ENCODE results near the gene CYP2F1.
"Not testable (repeated sequence)": the region's sequence is repeated elsewhere in the genome, so short reads cannot be mapped to it uniquely, and the experiment has no call there.

The CYP2F1 gene, protein sequence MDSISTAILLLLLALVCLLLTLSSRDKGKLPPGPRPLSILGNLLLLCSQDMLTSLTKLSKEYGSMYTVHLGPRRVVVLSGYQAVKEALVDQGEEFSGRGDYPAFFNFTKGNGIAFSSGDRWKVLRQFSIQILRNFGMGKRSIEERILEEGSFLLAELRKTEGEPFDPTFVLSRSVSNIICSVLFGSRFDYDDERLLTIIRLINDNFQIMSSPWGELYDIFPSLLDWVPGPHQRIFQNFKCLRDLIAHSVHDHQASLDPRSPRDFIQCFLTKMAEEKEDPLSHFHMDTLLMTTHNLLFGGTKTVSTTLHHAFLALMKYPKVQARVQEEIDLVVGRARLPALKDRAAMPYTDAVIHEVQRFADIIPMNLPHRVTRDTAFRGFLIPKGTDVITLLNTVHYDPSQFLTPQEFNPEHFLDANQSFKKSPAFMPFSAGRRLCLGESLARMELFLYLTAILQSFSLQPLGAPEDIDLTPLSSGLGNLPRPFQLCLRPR

GRCh38 chr19:41114132-41114531 lies at the start of gene CYP2F1:
CYP2F1 (plus strand) TSS chr19:41114432; CDS start chr19:41116189, 1,757 bp downstream.
- in situ Hi-C loops (cut with MboI; ENCODE audit: low sequenced_read_pairs): no loop called here

GRCh38 chr19:41064974-41065569 lies 49.2 kb upstream of the CYP2F1 start:
- in situ Hi-C loops (cut with MboI; ENCODE audit: low sequenced_read_pairs): no loop called here

- in situ Hi-C loops (cut with MboI; ENCODE audit: low sequenced_read_pairs): no loop called here
Observed at GRCh38 chr19:41076286-41076685, 37.9 kb upstream of the CYP2F1 start.

DNA sequence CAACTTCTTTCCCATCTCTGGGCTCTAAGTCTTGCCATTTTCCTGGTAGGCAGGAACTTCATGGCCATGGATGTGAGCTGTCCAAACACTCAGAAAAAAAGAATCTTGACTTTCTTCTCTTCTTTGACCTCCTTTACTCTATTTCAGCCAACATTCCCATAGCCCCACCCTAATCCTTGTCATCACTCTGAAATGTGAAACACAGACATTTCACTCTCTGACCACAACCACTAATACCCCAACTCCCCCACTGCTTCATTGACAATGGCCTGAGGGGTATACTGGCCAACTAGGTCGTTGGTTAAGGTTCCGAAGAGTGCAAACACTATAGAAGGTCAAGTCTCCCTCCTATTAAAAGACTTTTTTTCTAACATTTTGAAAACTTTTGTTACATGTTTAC lies 30.7 kb upstream of the CYP2F1 start:
- in situ Hi-C loops (cut with MboI; ENCODE audit: low sequenced_read_pairs): no loop called here

DNA sequence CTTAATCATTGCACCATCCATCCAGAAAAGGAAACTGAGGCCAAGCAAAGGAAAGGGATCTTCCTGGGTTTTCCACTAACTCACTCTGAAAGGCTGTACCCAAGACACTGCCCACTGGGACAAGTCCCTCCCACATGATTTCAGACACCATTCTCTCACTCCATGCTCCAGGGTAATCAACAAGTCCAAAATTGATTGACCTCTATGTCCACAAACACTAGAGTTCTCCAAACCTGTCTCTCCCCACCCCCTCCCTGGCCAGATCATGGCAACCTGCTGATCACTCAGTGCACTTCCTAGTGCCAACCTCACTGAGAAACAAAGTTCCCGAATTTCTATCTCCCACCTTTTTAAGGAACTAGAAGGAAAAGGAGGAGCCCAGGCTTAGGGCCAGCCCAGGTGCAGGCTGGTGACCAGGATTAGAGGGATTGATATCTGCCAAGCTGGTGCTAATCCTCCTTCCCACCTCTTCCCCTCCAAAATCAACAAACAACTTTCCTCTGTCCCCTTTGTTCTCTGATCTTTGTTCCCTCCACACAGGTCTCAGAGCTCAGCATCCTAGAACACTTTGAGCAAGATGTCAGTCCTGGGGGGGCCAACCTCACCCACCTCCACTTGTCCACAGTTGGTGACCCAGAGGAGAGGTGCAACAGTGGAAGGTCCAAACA lies 28.4 kb upstream of the CYP2F1 start:
- in situ Hi-C loops (cut with MboI; ENCODE audit: low sequenced_read_pairs): no loop called here

DNA sequence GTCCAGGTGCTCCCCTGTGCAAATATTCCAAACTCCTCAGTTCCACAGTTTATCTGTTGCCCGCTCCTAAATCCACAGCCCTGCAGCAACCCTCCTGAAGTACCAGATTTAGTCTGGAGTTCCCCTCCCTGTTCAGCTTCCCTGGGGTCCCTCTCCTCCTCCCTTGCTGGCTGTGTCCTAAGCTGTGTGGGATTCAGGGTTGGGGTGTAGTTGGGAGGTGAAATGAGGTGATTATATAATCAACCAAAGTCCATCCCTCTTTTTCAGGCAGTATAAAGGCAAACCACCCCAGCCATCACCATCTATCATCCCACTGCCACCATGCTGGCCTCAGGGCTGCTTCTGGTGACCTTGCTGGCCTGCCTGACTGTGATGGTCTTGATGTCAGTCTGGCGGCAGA lies 26.1 kb upstream of the CYP2F1 start, which contains the start of gene CYP2A13:
TSS of gene CYP2A13 (plus strand) at position 301 of the 400 bp plus-strand sequence. CDS start at position 322, 21 bp downstream.
- in situ Hi-C loops (cut with MboI; ENCODE audit: low sequenced_read_pairs): no loop called here

GRCh38 chr19:41089959-41090358 lies 24.3 kb upstream of the CYP2F1 start:
- in situ Hi-C loops (cut with MboI; ENCODE audit: low sequenced_read_pairs): no loop called here

GRCh38 chr19:41095703-41096102 lies 18.5 kb upstream of the CYP2F1 start:
- in situ Hi-C loops (cut with MboI; ENCODE audit: low sequenced_read_pairs): no loop called here

GRCh38 chr19:41096353-41096752 lies 17.9 kb upstream of the CYP2F1 start:
- in situ Hi-C loops (cut with MboI; ENCODE audit: low sequenced_read_pairs): no loop called here

DNA sequence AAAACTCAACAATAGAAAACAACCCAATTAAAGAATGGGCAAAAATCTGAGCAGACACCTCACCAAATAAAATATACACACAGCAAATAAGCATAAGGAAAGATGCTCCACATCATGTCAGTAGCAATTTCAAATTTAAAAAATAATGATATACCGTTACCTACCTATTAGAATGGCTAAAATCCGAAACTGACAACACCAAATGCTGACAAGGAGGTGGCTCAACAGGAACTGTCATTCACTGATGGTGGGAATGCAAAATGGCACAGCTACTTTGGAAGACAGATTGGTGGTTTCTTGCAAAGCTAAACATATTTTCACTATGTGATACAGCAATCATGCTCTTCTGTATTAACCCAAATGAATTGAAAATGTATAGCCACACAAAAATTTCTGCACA lies 16.9 kb upstream of the CYP2F1 start:
- in situ Hi-C loops (cut with MboI; ENCODE audit: low sequenced_read_pairs): no loop called here

DNA sequence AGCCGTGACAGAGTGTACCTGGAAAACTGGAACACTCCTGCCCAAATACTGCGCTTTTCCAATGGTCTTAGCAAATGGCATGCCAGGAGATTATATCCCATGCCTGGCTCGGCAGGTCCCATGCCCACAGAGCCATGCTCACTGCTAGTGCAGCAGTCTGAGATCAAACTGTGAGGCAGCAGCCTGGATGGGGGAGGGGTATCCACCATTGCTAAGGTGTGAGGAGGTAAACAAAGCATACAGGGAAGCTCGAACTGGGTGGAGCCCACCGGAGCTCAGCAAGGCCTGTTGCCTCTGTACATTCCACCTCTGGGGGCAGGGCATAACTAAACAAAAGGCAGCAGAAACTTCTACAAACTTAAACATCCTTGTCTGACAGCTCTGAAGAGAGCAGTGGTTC lies 15.5 kb upstream of the CYP2F1 start:
- in situ Hi-C loops (cut with MboI; ENCODE audit: low sequenced_read_pairs): no loop called here

DNA sequence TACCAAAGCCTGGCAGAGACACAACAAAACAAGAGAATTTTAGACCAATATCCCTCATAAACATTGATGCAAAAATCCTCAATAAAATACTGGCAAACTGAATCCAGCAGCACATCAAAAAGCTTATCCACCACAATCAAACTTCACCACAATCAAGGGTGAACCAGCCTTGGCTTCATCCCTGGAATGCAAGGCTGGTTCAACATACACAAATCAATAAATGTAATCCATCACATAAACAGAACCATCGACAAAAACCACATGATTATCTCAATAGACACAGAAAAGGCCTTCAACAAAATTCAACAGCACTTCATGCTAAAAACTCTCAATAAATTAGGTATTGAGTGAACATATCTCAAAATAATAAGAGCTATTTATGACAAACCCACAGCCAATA lies 12.0 kb upstream of the CYP2F1 start:
- in situ Hi-C loops (cut with MboI; ENCODE audit: low sequenced_read_pairs): not testable (repeated sequence)

DNA sequence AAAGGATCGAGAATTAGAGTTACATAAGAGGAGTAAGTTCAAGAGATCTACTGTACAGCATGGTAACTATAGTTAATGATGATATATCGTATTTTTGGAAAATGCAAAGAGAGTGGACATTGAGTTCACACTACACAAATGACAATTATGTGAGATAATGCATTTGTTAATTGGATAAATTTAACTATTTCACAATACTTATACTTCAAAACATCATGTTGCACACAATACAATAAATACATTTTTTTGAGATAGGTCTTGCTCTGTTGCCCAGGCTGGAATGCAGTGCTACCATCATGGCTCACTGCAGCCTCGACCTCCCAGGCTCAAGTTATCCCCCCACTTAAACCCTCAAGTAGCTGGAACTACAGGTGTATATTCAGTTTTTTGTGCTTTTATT lies 8.1 kb upstream of the CYP2F1 start:
- in situ Hi-C loops (cut with MboI; ENCODE audit: low sequenced_read_pairs): no loop called here

- in situ Hi-C loops (cut with MboI; ENCODE audit: low sequenced_read_pairs): no loop called here
Observed at GRCh38 chr19:41111296-41111695, 2.9 kb upstream of the CYP2F1 start.

- in situ Hi-C loops (cut with MboI; ENCODE audit: low sequenced_read_pairs): no loop called here
Observed at GRCh38 chr19:41111750-41112295, 2.4 kb upstream of the CYP2F1 start.

DNA sequence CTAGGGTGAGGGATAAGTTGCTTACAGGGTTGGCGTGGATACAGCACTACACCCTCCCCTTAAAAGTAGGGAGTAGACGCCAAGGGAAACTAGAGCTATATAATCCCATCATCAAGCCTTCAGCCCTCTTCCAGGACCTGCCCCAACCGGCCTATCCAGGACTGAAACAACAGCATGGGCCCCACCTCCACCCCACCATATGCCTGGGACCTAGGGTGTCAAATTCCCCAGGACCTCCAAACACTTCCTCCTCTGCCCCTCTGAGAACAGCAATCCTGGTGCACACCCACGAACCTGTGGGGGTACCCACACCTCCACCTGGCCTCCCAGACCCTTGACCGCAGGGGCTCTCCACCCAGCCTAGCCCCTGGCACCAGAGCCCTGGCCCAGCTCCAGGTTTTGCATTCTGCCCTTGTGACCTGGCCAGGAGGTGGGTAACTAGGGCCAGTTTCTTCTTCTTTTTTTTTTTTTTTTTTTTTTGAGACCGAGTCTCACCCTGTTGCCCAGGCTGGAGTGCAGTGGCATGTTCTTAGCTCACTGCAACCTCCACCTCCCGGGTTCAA lies 1.4 kb upstream of the CYP2F1 start:
- in situ Hi-C loops (cut with MboI; ENCODE audit: low sequenced_read_pairs): no loop called here

GRCh38 chr19:41116261-41116660 lies 2.0 kb downstream of the CYP2F1 start:
- in situ Hi-C loops (cut with MboI; ENCODE audit: low sequenced_read_pairs): no loop called here

DNA sequence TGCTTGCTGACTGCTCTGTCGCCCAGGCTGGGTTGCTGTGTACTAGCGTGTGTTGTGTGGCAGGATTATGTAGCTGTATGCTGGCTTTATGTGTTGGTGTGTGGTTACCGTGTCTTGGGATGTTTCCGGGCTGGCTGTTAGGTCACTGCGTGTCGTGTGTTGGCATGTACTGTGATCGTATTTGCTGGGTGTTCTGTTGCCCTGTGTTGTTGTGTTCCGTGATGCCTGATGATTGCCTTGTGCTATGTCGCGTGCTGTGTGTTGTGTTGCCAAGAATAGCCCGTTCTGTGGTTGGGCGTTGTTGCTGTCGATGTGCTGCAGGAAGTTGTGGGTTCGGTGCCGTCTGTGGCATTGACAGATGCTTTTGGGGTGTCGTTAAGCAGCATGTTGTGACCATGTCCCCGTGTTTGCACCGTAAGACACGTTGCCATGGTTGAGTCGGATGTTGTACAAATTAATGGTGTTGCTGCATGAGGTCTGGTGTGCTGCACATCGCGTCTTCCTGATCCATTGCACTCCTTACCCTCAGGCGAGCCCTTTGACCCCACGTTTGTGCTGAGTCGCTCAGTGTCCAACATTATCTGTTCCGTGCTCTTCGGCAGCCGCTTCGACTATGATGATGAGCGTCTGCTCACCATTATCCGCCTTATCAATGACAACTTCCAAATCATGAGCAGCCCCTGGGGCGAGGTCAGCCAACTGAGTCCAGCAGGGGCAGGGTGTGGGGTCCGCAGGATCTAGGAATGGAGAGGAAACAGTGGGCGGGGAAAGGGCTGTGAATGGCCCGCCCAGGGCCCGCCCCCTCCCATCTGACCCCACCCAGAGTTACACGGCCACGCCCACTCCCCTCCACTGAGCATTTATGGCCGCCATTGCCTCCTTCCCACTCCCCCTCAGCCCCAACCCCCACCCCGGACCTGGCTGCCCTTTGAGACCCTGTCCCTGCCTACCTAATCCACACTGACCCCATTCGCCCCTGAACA lies 7.0 kb downstream of the CYP2F1 start:
- in situ Hi-C loops (cut with MboI; ENCODE audit: low sequenced_read_pairs): not testable (repeated sequence)

DNA sequence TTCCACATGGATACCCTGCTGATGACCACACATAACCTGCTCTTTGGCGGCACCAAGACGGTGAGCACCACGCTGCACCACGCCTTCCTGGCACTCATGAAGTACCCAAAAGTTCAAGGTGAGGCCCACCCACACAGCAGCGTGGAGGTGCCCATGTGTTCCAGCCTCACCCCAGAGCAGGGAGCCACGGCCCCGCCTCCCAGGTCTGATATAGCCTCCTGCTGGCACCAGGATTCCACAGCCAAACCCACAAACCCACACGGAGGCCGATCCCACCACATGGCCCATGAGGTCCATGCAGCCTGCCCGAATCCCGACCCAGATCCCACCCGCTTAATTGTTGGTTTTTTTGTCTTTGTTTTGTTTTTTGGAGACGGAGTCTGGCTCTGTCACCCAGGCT lies 8.6 kb downstream of the CYP2F1 start:
- in situ Hi-C loops (cut with MboI; ENCODE audit: low sequenced_read_pairs): not testable (repeated sequence)
